Lung microvascular endothelial cell (primary cell): ENCODE results near the gene KDM8. TPM values are rescaled to one million over a fixed set of nuclear protein-coding genes. Genes with fewer than 3 reads are reported as not detected.
"Not testable (repeated sequence)": the region's sequence is repeated elsewhere in the genome, so short reads cannot be mapped to it uniquely, and the experiment has no call there.

ENCODE experiments used
- DNase-seq, 2 donors: peaks; one replicate each; pipeline versions ENCODE4 v3.0.0 to v3.0.0-alpha.2; 2010; ENCODE audit warnings: low read depth in 2 of 2
- total RNA-seq: library from RNA; depleted of rRNA; stranded (reverse); fragments of >200 nt; gene quantifications from 2 replicates; pipeline ENCODE4 v1.2.1, GENCODE V29; 2014

KDM8 gene
- total RNA-seq, 1 donor from 2014 or later: 3.2 TPM

GRCh38 chr16:27191352-27191924 lies 11.9 kb upstream of the KDM8 start:
- DNase-seq: no peak

- DNase-seq: no peak
These were observed 9.9 kb upstream of the KDM8 start for GRCh38 chr16:27193300-27193990.

- DNase-seq: no peak
These were observed 8.1 kb upstream of the KDM8 start for GRCh38 chr16:27195076-27195741.

- no peak for DNase-seq
These were observed 7.3 kb upstream of the KDM8 start for GRCh38 chr16:27195941-27196595.

- no peak for DNase-seq
These were observed 6.3 kb upstream of the KDM8 start for GRCh38 chr16:27197004-27197403.

GRCh38 chr16:27198451-27199234 lies 4.7 kb upstream of the KDM8 start:
- no peak for DNase-seq

GRCh38 chr16:27199235-27199586 lies 4.1 kb upstream of the KDM8 start:
- DNase-seq: no peak

- no peak for DNase-seq
These were observed 3.6 kb upstream of the KDM8 start for GRCh38 chr16:27199736-27200135.

- DNase-seq: not testable (repeated sequence)
These were observed 2.4 kb upstream of the KDM8 start for GRCh38 chr16:27200914-27201313.

GRCh38 chr16:27202923-27203506 lies 311 bp upstream of the KDM8 start:
- DNase-seq: peak; percentile 93 to 95

GRCh38 chr16:27204312-27204915 lies 1.1 kb downstream of the KDM8 start:
- no peak for DNase-seq

- no peak for DNase-seq
These were observed 2.2 kb downstream of the KDM8 start for GRCh38 chr16:27205423-27206065.

- not testable (repeated sequence) for DNase-seq
These were observed 3.8 kb downstream of the KDM8 start for GRCh38 chr16:27207121-27207520.

- DNase-seq: no peak
These were observed 4.9 kb downstream of the KDM8 start for GRCh38 chr16:27208081-27208680.

- no peak for DNase-seq
These were observed 5.5 kb downstream of the KDM8 start for GRCh38 chr16:27208796-27209195.

GRCh38 chr16:27209591-27209990 lies 6.3 kb downstream of the KDM8 start:
- no peak for DNase-seq

GRCh38 chr16:27210174-27210573 lies 6.8 kb downstream of the KDM8 start:
- DNase-seq: no peak

- DNase-seq: no peak
These were observed 7.7 kb downstream of the KDM8 start for GRCh38 chr16:27211026-27211425.

- no peak for DNase-seq
These were observed 11.0 kb downstream of the KDM8 start for GRCh38 chr16:27214084-27214961.
